Measurements from ENCODE around the gene TTLL7.
"Not testable (repeated sequence)": the region's sequence is repeated elsewhere in the genome, so short reads cannot be mapped to it uniquely, and the experiment has no call there.

Gene TTLL7

DNA sequence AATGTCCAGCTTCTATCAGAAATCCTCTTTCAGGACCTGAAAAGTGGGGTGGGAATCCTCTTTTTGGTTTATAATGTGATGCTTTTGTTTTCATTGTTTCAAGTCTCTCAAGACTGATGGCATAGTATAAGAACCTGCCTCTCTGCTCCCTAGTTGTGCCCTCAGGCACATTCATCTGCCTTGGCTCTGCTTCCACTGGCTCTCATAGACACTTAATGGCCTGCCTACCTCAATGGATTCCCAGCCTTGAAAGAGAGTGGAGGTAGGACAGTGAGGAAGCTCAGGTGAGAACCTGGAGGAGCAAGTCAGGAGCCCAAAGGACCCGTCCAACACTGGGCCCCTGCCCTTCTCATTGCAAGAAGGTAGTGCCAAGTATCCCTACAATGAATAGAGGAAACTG lies 4.8 kb downstream of the TTLL7 start:
- DNase-seq = no peak

DNA sequence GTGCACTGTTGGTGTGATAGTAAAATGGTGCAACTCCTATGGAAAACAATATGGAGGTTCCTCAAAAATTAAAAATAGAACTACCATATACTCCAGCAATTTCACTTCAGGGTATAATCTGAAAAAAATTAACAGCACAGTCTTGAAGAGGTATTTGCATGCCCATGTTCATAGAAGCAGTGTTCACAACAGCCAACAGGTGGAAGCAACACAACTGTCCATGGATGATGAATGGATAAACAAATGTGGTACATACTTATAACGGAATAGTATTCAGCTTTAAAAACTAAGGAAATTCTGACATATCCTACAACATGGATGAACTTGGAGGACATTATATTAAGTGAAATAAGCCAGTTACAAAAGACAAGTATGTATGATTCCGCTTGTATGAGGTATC lies 8.2 kb downstream of the TTLL7 start:
- no peak for DNase-seq

DNA sequence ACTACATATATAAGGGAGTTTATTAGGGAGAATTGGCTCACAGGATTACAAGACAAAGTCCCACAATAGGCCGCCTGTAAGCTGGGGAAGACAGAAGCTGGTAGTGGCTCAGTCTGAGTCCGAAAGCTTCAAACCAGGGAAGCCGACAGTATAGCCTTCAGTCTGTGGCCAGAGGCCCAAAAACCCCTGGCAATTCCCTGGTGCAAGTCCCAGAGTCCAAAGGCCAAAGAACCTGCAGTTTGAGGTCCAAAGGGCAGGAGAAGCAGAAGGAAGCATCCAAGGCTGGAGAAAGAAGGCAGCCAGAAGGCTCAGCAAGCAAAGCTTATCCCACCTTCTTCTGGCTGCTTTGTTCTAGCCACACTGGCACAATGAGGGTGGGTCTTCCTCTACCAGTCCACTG lies 13.9 kb downstream of the TTLL7 start:
- DNase-seq = no peak

DNA sequence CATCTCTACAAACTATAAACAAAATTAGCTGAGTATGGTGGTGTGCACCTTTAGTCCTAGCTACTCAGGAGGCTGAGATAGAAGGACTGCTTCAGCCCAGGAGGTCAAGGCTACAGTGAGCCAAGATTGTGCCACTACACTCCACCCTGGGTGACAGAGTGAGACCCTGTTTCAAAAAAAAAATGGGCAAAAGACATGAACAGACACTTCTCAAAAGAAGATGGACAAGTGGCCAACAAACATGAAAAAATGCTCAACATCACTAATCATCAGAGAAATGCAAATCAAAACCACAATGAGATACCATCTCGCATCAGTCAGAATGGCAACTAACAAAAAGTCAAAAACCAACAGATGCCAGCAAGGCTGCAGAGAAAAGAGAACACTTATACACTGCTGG lies 15.0 kb downstream of the TTLL7 start:
- not testable (repeated sequence) for DNase-seq

DNA sequence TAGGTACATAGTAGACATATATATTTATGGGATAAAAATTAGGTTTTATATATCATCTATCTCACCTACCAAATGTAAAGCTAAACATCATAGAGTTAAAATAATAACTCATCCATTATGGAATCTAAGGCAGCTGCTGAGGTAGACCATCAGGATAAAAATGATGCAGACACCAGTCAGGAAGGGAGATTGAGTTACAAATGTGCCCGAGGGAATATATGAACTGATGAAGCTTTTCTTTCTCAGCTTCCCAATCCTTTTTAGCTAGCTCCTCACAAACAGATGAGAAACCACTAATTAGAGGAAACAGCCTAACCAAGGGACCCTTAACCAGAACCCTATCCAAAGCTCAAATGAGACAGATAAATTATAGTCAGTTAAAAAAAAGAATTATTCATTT lies 20.9 kb downstream of the TTLL7 start:
- DNase-seq = no peak

DNA sequence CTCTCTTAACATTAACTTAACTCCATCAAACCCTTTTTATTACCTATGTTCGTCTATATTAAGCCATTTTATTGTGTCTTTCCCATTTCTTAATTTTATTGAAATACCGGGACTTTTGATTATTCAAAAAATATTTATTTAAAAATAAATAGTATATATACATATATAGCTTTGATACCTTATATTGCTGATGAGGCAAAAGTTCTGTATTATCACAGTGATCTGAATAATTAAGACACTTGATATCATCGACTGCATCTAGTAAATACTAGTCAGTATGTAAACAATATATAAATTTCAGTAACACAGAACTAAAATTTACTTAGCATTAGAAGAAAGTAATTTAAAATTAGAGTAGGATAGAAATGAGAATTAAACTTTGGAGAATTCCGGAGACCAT lies 22.0 kb downstream of the TTLL7 start:
- DNase-seq = no peak

DNA sequence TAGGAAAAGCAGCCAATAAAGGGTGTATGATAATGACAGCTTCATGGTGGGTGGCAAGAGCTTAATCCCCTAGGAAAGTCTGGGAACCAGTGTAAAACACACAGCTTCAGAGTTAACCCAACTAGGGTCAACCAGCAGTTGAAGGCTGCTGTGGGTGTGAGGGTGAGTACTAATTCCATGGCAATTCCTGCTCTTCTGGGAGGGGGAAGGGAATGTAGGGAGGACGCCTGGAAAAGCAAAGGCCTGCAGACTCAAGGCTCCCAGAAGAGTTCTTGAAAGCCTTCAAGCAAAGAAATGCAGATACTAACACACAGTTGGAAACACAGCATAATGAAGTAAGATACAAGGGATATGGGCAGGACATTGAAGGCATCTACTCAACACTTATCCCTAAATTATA lies 28.1 kb downstream of the TTLL7 start:
- DNase-seq = no peak

DNA sequence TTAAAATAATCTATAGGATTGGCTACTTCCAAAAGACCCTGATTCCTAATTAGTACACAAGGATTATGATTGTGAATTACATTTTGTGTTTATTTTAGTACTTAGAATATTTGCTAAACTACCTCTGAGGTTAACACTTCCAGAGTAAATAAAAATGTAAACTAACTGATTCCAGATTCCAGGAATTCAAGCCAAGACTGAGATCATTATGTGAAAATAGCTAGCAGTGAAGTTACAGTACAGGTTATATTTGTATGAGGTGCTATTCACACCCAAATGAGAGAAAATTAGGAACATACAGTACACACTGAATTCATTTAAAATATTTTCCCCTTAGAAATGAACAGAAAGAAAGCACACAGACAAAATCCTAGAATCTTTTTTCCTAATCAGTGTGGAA lies 28.8 kb downstream of the TTLL7 start:
- no peak for DNase-seq

DNA sequence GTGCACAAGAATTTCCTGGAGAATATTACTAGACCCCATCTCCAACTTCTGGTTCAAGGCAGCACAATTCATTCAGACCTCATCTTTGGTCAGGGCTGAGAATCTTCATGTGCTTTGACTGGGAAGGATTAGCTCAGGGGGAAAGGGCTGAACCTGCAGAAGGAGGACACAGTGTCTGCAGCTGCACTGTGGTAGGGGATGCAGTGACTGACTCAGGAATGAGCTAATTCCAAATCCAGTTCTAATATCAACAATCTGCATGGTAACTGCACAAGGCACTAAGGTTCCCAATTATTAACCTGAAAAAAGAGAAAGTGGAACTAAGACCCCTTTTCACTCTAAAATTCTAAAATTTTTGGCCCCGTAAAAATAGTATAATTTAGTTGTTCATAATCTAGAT lies 31.6 kb downstream of the TTLL7 start:
- no peak for DNase-seq

DNA sequence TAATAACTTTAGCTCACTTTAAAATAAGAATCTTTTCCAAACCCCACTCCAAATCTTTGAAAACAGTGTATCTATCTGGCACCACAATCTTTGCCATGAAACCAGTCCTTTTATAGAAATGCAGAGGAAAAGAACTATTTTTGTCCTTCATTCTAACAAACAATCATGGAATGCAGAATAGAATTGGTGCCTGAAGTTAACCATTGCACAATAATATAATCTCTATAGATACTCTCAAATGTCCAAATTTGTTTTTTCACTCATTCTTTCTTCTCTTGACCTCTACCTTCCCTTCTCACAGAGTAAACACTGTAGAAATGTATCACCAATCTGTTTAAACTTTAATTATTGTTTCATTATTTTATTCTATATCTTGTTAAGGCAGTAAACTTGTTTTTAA lies 34.8 kb downstream of the TTLL7 start:
- DNase-seq = no peak

DNA sequence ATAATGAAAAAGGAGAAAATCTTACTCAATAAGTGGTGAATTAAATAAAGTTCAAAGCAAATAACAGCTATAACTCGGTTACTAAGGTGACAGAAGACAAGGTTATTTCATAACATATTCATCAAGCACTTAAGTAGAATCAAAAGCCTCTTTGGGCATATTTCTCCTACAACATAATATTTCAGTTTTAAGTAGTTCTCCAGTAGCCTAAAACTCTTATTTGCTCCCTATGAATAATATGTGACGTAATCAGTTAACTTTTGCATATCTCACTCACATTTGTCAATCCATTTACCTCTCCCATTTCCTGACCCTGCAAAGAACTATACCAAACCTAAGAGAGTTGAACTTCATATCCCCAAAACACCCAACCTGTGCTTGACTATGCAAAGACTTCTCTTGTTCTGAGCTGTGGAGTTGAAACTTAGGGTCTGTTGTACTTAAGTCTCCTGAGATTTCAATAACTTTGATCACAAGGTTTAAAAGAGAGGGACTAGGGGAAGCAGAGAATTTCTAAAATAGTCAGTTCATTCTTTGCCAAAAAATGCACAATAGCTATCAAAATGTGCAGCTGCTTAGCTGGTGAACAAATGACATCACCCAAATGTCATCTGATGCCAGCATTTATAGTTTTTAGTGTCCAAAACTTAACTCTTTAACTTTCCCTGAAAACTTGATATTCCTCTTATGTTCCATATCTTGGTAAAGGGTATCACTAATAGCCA lies 37.2 kb downstream of the TTLL7 start:
- DNase-seq = no peak

DNA sequence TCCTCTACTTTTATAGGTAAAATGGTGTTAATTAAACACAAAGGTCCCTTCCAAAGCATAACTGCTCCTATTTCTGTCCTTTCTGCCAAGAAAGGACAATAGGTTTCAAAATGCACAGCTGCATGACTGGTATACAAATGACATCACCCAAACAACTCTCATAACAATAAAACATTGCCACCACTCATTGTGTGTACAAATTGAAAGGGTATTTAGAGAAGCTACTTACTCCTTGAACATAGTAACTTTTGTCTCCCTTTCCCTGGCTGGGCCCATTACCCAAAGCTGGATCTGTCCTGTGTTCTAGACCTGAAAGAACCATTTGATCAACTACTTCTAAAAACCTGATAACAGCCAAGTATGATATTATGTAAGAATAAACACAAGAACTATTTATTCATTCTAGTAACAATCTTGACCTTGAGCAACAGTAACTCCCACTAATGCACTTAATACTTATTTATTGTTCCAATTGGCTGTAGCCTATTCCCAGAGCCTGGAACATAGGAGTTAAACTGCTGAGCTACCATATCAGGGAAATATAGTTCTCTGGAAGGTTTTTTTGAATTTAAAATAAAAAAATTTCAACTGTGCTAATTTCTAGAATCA lies 38.2 kb downstream of the TTLL7 start:
- no peak for DNase-seq

DNA sequence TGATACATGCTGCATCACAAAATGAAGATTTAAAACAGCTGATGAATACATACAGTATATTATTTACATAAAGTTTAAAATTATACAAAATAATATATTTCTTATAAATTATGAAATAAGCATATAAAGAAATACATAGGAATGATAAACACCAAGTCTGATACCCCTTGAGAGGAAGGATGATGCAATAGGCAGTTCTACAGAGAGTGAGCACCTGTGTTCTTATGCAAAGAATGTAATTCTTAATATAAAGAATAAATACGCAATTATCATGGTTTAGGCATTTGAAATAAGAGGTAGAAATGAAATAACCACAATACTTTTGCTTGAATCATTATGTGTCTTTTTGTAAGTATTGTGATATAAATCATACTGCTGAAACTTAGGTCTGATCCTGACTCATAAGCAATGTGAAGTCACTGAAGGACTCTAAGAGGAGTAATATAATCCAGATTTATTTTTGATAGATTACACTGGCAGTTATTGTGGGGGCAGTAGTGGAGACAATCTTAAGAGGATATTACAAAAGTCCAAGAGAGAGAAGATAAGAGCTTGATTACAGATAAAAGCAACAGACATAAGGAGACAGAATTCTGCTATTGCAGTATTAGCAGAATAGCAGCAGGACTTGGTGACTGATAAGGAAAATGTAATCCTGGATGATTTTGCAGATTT lies 39.0 kb downstream of the TTLL7 start:
- no peak for DNase-seq

DNA sequence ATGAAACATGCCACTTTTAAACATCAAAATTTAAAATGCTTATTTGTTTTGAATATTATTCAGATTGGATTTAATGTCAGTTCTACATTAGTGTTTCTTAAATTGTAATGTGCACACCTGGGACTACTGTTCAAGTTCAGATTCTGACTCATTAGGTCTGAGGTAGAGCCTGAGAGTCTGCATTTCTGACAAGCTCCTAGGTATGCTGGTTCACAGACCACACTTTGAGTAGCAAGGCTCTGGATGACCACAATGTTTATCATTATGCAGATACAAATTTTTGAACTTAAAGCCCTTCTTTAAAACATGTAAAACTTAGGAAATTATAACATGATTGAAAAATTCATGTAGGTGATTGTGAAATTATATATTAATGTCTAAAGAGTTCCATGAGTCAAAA lies 40.2 kb downstream of the TTLL7 start:
- no peak for DNase-seq

DNA sequence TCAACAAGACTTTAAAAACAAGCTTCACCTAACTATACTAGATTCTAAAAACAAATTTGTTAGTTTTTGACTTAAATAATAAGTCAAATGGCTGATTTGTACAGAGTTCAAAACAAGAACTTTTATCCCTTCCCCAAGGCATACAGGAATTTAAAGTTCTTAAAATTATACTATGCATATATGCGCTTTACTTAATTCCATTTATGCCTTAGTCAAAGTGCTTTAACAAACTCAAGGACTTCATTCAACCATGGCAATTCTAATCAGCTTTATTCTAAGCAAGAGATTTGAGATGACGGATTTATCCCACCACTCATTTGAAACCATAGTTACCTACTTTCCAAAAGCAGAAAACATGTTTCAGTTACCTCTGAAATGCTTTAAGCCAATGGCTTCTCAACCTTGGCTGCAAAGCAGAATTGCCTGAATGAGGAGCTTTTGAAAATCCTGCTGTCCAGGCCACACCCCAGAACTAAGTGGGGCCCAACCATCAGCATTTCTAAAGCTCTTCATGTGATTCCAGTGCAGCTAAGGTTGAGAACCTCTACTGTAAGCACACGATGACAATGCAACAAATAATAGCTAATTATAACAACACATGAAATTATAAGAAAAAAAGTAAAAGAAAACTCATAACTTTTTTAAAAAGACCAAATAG lies 44.6 kb downstream of the TTLL7 start:
- DNase-seq = no peak

DNA sequence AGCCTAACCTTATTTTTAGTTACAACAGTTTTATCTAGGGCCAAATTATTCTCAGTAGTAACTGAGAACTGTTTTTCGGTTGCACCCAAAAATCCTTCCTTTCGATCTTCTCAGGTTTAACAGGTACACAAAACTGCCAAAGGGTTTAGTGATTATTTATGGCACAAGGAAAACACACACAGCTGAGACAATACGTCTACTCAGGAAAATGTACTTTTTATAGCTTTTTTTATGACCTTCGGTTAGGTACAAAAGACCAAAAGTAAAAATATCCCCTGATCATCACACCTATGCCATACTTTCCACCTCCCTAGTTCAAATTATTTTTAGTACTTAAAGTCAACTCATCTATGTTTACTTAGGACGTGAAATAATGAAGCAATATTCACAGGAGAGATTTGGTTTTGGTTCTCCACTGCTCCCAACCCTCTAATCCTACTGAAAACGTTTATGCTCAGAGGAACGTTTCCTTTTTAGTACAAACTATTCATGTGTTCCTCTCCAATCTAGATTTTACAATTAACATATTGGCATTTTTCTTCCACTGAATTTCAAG lies 48.7 kb downstream of the TTLL7 start:
- no peak for DNase-seq

DNA sequence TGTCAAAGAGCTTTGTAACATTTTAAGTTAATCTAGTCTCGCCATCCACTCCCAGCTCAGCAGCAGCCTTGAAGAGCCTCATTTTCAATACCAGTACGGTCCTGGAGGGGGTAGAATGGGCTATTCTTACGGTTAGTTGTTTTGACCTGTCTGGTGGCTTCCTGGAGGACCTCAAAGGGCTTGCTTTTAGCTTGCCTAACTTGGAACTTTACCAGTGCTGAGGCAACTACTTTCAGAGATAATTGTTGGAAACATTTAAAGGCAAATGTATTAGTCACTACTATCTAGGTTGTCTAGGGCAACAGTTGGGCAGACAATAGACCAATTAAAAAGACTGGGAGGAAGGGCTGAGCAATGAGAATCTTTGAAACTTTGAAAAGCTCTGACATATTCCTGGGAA lies 56.0 kb downstream of the TTLL7 start:
- DNase-seq = no peak

DNA sequence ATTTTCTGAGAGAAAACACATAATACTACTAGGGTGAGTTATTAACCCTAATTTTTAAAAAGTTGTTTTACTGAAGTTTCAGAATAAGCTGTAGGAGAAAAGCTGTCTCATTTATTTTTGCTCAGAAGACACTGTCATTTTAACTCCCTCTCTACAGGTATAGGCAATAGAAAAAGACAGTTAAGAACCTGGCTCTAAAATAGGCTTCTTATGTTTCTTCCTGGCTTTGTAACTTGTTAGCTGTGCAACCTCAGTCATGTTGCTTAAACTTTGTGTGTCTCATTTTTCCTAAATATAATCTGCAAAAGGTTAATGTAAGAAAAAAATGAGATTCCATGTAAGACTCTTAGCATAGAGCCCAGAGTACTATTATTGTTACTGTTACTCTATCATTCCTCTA lies 64.4 kb downstream of the TTLL7 start:
- DNase-seq = no peak

DNA sequence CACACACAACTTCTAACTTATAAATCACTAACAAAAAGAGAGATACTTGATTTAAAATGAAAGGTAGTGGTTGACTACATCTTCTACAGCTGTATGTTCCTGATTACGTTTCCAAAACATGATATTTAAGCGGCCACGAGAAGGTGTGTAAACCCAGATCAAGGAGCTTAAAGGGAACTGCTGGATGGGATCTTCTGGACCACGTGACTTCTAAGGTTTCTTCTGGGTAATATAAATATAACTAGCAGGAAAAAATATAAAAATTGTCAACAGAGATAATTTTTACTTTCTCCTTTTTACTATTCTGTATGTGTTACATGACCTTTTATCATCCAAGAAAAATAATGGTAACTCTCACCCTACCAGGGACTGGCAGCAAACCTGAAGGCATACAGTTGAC lies 66.2 kb downstream of the TTLL7 start:
- no peak for DNase-seq

DNA sequence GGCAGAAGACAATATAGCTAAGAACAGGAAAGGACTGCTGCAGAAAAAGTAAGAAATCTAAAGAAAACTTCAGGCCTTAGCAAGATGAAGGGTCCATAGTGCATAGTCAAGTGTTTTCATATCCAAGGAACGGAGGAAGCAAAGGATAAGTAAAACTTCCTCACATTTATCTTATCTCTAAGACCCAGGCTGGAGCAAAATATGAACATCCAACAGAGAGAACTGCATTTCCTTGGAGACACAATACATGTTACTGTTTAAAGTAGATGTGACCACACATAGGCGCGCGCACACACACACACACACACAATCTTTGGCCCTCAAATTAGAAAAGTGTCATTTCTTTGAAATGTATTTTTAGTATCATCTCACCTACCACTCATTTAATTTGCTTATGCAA lies 66.7 kb downstream of the TTLL7 start:
- no peak for DNase-seq

DNA sequence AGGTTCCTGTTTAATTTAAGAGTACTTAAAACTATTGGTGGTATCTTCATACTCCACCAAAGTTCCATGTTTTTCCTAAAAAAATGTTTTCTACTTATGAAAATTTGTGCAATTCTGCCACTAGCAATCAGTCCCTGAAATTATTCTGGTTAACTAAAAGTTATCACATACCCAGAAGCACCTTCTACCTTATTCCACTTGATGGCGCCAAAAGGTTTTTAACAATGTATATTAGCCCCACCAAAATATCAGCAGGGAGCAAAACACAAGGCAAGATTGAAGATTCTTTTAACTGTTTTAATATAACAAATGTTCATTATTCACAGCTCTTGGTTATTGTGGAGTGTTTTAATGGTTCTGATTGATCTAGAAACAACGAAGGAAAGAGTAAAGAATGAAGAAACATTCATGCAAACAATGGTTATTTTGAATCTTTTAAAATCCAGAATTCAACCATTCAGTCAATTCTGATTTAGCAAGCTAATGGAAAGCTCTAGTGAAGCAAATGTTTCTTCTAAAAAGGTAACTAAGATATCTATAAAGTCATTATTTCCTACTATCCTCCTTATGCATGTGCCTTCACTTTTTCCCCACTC lies 67.2 kb downstream of the TTLL7 start:
- DNase-seq = peak; percentile 15

DNA sequence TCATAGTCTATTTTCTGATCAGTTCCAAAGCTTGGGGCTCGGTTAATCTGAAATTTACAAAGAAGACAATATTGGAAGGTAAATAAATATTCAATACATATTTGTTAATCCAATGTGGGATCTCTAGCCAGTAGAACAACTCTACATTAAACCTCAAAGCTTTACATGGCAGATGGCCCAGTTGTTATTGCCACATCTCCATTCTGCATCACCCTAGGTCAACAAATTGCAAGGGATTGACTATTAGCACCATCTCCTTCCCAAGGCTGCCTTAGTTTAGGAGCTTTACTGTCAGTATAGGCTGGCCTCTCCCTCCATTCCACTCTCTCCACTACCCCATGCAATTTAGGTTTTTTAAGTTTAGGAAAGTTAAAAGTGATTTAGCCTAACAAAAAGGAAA lies 69.7 kb downstream of the TTLL7 start:
- no peak for DNase-seq

DNA sequence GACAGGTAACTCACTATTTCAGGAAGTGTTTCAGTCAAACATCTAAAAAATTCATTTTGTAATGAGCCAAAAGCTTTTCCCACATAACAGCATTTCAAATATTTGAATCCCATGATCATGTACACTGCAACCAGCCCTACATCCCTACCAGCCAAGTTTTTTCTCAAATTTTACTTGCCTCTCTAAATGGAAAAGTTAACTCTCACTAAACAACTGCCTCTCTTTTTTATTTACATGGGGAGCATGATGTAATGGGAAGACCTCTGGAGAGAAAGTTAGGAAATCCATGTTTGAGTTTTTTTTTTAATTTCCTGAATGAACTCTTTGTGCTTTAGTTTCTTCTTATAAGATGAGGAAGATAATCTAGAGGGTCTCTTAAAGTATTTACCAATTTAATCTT lies 70.5 kb downstream of the TTLL7 start:
- DNase-seq = no peak
